HK-2 (cell line): ENCODE data around the gene MCC.

Experiments
- DNase-seq: peaks from one replicate; pipeline ENCODE4 v3.0.0-alpha.2; 2018; ENCODE audit not compliant: unreplicated experiment

Gene MCC

DNA sequence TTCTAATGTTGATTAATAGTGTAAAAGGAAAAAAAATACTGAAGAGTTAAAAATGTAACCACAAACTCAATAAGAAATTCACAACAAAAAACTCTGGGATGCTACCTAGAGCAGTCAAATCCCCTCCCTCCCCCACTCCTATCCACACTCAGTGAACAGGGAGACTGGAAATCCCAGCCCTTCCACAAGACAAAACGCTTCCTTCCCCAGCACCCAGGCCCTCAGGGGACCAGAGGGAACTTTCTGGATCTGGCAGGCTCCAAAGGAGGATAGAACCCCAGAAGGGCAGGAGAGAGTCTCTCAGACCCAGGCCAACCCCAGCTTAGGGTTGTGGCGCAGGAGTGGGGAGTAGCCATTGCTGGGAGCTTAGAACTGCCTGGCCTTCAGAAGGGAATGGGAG, 456.7 kb downstream of the MCC start:
- no peak for DNase-seq

DNA sequence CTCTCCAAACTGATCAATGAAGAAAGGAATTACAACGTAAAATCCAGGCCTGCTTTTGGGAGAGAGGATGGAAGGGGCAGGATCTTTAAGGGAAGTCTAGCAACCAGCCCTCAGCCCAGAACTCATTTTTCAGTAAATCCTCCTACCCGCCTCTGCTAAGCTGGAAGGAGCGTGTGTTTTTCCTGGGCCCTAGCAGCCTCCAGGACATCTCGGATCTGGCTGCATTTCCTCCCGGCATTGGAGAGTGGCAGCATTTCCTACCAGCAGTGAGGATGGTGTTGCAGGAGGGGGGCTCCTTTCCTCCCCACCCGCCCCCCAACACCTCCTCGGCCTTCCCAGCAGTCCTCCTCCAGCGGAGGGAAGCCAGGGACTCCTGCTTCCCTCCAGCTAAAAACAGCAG, 457.1 kb downstream of the MCC start:
- no peak for DNase-seq

DNA sequence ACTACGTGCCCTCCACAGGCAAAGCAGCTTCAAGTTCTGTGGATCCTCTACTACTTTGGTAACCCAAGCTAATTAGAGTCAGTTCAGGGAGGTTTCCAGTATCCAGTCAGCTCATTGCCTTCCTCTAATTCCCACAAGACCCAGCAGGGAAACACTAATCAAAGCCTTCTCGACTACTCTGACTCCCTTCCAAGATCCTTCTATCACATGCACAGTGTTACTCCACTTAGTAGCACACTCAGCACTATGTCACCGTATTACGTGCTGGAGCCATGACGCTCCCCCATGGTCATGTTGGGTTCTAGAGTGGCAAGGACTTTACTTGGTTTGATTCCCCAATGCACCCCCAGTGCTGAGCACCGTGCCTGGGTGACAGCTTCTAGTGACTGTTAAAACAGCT, 458.6 kb downstream of the MCC start:
- DNase-seq: no peak

DNA sequence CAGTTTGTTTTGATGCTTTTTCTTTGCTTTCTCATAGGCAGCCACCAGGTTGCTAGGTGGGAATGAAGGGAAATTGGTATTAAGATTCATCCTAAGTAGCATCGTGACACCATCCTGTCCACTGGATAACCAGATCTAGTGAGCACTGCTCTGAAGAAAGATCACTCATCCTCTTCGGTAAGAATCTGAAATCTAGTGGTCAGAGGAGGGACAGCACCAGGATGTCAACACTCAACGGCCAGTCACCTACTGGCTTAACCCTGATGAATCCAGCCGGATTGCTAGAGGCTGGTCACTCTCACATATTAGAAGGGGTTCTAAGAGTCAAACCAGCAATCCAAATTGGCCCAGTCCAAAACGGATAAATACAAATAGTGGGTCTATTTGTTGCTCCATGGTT, 460.8 kb downstream of the MCC start:
- no peak for DNase-seq

DNA sequence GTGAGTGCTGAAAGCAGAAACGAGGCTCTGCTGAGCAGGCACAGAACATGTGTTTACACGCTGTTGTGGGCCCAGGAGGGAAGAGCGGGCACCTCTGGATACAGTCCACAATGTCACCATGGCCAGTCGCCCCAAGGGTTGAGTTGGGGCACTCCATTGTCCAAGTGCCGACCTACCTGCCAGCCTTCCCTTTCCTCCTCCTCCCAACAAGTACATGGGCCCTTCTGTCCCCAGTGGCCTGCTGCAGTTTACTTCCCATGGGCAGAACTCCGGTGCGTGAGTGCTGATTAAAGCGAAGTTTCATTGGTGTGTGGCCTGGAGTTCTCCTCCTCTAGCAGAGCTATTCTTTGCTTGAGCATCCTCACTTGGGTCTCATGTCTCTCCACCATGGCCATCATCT, 461.2 kb downstream of the MCC start:
- DNase-seq: no peak

DNA sequence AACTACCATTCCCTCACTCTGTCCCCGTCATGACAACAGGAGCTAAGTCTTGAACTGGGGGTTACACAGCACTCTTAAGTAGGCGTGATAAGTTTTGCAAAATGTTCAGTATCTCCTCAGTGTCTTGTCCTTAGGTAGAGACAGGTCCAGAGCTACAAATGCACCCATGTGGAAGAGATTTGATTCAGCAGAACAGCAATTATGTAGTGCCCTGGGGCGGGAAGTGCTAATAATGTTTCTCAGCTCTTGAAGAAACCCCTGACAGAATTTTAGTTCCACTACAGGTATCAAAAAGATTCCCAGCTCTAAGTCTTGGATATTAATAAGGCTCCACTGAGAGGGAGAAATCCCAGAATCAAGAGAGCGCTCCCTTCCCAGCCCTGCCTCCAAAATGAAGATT, 462.0 kb downstream of the MCC start:
- no peak for DNase-seq

DNA sequence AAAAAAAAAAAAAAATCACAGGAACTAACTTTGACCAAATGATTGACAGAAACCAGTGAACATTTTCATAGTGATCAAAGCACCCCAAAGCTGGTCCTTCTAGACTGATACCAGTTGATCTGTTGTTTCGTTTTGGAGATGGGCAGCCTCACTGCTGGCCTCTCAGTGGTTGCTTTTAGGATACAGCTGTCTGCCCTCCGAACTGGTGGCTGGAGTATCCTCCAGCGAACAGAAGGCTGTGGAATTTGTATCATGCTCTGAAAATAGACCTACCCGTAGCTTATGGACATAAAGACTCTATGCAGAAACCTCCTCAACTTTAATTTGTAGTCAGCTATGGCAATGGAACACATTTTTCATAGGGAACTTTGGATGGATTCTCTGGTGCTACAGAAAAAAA, 462.7 kb downstream of the MCC start:
- no peak for DNase-seq

DNA sequence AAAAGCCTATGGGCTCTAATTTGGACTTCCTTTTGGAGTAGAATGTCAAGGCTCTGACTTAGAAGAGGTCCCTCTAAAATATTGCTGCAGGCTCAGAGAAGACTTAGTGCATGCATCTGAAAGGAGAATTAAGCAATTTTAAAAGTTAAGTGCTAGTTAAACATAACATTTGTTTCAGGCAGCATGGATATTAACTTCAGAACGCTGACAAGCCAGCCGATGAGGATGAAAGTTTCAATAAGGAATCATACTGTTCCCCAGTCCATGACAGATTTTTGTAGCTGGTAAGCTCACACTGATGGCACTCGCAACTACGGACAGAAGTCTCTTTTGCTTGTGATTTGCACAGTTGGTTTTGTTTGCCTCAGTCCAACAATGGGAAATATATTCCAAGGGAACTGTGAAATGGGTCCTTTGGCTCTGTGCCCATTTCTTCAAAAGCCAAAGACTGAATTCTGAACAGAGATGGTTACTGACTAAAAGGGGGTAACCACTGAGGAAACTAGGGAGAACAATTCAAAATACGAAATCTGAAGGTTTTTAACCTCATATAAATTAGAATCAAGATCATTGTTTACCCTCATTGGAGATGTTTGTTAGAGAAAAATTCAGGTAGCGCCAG, 464.1 kb downstream of the MCC start:
- no peak for DNase-seq

DNA sequence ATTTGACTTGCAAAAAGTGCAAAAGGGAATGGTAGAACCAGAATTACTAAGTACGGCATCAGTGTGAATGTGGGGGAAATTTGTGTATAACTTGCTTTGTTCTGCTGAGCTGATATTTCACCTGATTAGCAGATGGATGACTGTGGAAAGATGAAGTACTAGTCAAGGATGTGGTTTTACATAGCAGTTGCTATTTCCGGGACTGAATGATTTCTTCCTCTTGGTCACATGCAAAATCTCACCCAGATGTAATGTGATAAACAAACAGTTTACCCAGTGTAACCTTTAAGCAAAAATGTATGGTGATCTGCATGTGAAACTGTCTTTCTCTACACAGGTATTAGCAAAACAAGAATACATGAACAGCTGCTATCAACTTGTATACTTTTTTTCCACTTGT, 465.6 kb downstream of the MCC start:
- no peak for DNase-seq

DNA sequence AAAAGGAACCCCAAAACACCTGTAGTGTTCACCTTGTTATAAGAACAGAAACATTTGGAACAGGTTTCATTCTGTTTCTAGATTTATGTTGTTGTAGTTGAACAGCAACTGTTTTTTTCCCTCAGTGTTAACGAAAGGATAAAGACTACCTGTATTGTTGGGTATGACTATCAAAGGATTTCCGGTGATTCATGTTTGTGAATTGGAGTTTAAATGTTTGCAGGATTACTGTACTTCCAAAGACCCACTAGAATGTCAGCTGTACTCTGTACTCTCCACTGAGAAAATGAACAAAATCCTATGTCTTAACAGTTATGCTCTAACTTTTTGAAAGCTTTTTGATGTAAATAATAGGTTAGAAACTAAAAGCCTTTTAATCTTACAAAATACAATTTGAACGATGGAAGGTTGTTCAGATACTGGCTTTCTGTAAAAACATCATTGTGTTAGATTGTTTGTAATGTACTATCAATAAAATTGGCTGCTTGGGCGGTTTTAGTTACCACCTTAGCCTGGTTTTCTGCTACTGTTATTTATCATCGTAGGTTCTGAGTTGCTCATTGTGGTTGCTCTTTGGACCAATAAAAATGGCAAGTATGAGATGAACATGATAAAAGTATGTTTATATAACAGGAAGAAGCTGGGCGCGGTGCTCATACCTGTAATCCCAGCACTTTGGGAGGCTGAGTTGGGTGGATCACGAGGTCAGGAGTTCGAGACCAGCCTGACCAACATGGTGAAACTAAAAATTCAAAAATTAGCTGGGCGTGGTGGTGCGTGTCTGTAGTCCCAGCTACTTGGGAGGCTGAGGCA, 467.6 kb downstream of the MCC start:
- no peak for DNase-seq

DNA sequence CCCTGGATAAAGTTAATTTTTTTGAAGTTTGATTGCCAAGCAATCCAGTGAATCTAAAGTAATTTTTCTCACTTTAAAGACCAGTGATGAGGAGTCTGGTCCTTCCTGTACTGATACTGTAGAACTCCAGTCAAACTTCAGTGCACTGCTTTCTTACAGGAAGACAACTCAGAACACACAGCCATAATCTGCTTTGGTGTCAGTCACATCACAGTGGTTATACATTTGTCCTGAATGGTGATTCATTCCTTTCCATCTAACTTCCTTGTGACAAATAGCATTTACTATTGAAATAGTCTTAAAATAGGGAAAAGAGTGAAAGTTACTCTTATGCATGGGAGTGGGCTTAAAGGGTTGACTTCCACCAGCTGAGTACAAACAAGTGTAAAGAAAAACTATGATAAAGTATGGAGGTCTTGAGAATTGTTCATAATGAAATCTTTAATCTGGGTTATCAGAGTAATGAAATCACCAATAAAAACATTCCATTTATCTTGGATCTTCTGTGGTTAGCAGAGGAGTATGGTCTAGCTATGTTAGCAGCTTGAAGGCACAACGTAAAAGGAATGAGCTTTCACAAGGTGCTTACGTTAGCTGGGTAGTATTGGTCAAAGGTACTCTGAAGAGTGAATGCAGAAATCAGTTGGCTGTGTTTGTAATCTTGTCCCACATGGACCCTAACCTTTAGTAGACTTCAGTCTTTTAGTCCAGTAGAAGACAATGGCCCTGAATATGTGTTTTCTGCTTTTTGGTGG, 470.2 kb downstream of the MCC start:
- DNase-seq: no peak

DNA sequence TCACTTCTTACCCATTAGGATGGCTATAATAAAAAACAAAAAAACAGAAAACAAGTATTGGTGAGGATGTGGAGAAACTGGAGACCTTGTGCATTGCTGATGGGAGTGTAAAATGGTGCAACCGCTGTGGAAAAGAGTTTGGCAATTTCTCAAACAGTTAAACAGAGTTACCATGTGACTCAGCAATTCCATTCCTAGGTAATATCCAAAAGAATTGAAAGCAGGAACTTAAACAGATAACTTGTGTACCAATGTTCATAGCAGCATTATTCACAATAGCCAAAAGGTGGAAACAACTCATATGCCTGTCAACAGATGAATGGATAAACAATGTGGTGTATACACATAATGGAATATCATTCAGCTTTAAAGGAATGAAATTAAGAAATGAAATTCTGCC, 482.8 kb downstream of the MCC start:
- no peak for DNase-seq

DNA sequence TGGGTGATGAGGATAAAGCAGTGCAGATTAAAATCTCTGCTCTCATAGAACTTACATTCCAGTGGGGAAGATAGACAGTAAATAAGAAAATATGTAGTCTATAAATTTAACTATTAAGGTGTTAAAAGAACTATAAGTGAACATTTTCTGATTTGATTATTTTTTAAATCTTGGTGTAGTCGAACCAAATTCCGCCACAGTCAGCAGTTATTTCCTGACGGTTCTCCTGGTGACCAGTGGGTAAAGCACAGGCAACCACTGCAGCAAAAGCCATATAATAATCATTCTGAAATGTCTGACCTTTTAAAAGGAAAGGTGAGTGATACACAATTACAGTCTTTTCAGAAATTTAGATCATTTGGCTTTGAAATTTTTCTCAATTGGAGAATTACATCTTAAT, 484.5 kb downstream of the MCC start:
- DNase-seq: no peak

DNA sequence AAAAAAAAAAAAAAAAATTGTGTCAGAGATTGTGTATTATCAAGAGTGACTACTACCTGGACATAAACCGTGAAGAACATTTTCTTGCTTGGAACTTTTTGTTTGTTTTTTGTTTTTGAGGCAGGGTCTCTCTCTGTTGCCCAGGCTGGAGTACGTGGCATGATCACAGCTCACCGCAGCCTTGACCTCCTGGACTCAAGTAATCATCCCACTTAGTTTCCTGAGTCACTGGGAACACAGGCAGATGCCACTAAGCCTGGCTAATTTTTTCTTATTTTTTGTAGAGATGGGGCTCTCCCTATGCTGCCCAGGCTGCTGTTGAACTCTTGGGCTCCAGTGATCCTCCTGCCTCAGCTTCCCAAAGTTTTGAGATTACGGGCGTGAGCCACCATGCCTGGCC, 485.8 kb downstream of the MCC start:
- no peak for DNase-seq

DNA sequence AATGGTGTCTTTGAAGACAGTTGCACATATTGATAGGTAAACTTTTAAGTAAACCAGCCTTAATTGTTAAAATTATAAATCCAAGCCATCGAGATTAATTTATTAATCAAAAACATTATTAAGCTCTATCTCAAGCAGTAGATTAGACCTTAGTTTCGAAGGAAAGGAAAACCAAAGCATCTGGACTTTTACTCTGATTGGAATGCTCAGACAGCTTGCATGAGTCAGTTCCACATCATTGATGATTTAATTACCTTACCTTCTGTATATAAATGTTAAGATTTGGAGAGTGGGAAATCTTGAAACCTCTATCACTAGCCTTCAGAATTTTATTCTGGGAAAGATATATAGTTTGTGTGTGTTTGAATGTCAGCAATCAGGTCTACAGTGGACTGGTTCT, 487.8 kb downstream of the MCC start:
- DNase-seq: no peak

DNA sequence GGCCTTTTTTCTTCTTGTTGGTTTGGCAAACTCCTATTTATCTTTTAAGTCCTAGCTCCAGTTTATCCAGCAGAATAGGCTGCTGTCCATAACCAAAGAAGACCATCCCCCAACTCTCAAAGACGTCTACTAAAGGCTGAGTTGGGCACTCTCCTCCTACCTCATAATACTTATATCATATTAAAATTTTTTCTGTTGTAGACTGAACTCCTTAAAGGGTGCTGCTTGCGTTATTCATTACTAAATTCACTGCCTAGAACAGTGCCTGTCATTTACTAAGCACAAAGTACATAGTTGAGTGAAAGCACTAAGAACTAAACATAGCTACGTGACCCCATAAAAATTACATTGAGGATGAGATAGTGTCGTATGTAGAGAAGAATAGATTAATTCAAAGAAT, 490.0 kb downstream of the MCC start:
- DNase-seq: no peak

DNA sequence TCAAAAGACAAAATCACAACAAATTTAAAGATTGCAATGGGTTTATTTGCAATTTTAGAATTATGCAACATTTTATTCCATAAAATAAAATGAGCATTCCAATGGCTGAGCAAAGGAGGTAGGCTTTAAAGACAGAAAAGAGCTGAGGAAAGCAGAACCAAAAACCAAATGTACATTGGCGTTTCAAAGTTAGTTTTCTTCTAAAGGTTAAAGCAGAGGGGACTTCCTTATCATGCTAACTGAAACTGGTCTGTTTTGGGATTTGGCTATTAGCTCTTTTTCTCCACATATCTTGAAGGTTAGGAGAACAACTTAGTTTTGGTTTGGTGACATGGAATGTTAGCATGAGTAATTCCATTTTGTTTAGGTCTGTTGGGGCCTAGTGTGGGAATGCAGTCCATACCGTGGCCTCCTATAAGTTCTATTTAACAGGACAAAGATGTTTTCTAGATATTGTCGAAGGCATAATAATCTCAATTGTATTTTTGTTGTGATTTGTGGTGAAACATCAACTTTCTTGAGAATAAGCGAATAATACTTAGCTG, 491.4 kb downstream of the MCC start:
- DNase-seq: no peak

DNA sequence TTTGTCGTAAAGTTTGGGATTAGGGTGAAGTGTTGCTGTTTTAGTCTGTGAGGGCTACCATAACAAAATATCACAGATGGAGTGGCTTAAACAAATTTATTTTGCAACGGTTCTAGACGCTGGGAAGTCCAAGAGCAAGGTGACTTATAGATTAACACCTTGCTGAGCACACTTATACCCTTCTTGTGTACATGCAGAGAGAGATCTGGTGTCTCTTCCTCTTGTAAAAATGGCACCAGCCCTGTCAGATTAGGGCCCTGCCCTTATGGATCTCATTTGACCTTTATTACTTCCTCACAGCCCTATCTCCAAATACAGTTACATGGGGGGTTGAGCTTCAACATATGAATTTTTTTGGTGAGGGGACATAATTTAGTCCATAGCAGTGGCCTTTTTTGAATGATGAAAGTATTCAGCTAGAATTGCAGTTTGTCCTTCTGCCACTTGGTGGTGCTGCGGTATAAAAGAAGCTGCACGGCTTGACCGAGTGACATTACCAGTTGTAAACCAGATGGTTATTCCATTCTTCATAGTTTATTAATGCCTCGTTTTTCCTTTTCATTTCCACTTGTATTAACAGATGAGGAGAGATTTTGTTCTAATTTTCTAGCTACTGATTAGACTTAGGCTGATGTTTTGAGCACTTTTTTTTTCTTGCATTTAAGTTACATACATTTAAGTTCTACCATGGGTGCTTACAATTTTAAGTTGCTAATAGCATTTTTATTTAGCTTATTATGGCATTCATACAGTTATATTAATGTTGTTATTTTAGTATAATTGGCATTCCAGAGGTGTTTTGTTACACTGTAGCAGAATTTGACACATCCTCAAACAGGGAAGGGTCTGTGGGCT, 492.3 kb downstream of the MCC start:
- DNase-seq: peak; percentile 37

DNA sequence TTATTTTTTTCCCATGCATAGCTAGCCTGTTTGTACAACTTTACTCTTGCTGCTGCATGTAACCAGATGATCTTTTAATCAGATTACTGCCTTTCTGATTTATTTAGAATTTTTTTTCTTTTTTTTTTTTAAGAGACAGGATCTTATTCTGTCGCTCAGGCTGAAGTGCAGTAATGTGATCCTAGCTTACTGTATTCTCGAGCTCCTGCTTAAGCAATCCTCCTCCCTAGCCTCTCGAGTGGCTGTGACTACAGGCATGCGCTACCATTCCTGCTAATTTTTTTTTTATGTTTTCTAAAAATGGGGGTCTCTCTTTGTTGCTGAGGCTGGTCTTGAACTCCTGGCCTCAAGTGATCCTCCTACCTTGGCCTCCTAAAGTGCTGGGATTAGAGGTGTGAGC, 502.0 kb downstream of the MCC start:
- no peak for DNase-seq

DNA sequence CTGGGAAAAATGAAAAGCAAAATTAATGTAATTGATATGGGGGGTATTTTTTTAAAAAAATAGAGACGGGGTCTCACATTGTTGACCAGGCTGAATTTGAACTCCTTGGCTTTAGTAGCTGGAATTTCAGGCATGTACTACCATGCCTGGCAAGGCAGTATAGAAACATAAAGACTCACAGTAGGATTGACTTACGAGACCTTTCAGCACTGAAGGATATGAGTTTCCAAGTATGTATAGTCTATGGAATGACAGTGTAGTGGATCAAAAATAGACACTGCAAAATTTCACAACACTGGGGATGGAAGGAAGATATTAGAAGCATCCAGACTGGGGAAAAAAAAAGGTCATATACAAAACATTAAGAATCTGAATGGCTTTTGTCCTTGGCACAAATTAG, 504.9 kb downstream of the MCC start:
- no peak for DNase-seq

DNA sequence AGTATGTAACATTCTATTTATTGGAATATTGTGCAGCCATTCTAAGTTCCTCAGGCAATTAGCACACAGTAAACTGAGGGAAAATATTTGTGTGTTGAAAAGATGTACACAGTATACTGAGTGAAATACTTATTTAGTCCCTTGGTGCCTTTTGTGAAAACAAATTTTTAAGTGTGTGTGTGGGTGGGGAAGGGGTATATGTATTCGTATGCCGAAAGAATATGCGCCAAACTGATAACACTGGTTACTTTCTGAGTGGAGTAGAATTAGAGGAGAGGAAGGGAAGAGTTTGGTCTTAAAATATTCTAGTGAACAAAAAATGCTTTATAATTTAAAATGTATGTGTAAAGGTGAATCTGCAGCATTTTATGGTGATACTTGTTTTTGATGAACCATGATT, 508.5 kb downstream of the MCC start:
- no peak for DNase-seq

DNA sequence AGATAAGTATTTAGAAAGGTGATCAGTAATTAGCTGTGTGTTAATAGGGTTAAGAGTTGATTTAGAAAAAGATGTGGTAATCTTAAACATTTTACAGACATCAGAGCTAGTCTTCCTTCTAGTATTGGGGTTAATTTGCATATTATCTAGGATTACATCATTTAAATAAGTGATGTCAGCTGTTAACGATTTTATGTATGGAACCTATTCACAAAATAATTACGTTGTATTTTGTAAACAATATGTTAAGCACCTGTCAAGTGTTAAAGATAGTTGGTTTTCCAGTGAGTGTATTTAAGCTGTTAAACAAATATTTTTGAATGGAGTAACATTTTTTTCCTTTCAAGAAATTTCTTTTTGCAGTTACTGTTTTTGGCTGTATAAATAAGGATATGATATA, 509.4 kb downstream of the MCC start:
- DNase-seq: no peak
